ENCODE measurements around the gene CCDC88A. TPM values are rescaled to one million over a fixed set of nuclear protein-coding genes. Genes with fewer than 3 reads are reported as not detected.

Gene CCDC88A
- total RNA-seq, 1 experiment from 2014 or later: 27.2 TPM

- ChIA-PET CTCF (no interaction called here), RAD21 (ENCODE audit: low non-redundant PET in 1 of 2, low total read pairs in 2 of 2, uncharacterized antibody in 2 of 2, unreplicated experiment in 2 of 2) (no interaction called here), POLR2A (no interaction called here)
- H3K27ac ChIP-seq (ENCODE audit: low read depth, low read length): peak within 1 kb of the TSS; percentile 65
- H3K9me2 ChIP-seq (ENCODE audit: insufficient read depth): no peaks in the 10 kb centered on the region
- H3K9me3 ChIP-seq (ENCODE audit: control insufficient read depth in 1 of 2, insufficient read depth in 1 of 2, low read depth in 1 of 2, low read length in 2 of 2): no peaks in the 10 kb centered on the region
- H3K9ac ChIP-seq (ENCODE audit: low read length): peak within 1 kb of the TSS; percentile 90
- peaks cover 0 to 11% of the 10 kb centered on the region in 2 experiments; a peak in 1 of 4 replicates for H3K4me1 ChIP-seq (ENCODE audit: control insufficient read depth in 1 of 2, insufficient read depth in 2 of 2, low read length in 2 of 2)
- intact Hi-C loops (cut with micrococcal nuclease): loop anchor here (2.0 kb wide), 1 partner anchor 348 kb away; the partner anchor contains the start of gene PPP4R3B
- peak within 1 kb of the TSS; percentile 58 for H2AFZ ChIP-seq (ENCODE audit: low read depth, low read length, poor library complexity, severe bottlenecking)
- H3K27me3 ChIP-seq (ENCODE audit: insufficient read depth, low read length): no peaks in the 10 kb centered on the region
- DNase-seq (ENCODE audit: low read depth, low spot score) (peak; percentile 90), ATAC-seq (peak; percentile 98)
- peak within 1 kb of the TSS; percentile 77 for H3K4me2 ChIP-seq (ENCODE audit: low read length)
- peak within 1 kb of the TSS; percentile 92 to 97 for H3K4me3 ChIP-seq (replicated peaks in 1 of 2; ENCODE audit: low read depth in 1 of 2, low read length in 2 of 2)
- peaks cover 4 to 10% of the 10 kb centered on the region in 2 experiments; a peak in 1 of 4 replicates for H3K36me3 ChIP-seq (ENCODE audit: control insufficient read depth in 1 of 2, insufficient read depth in 2 of 2, low read length in 2 of 2)
- peaks cover 17% of the 10 kb centered on the region for H3K79me2 ChIP-seq (ENCODE audit: insufficient read depth, low read length)
- BruUV-seq (replicated peaks): no TSS peak
- no peaks in the 10 kb centered on the region for H4K20me1 ChIP-seq (ENCODE audit: insufficient read depth)
- TF ChIP-seq ZBTB33 (IDR thresholded peaks at IDR 0.05; ENCODE audit: extremely low read depth, insufficient replicate concordance, low read length) (peak; percentile 80), FOSL1 (IDR thresholded peaks at IDR 0.05; ENCODE audit: low read depth) (no peak; the same call in 1 of the 2 replicates), TCF7L2 (IDR thresholded peaks at IDR 0.05; ENCODE audit: borderline replicate concordance, extremely low read depth, insufficient read depth, insufficient read length) (peak; percentile 41), CTCF (IDR thresholded peaks at IDR 0.05 in 2 of 3, conservative IDR thresholded peaks at IDR 0.05 in 1 of 3; ENCODE audit: borderline replicate concordance in 1 of 3, insufficient read depth in 1 of 3, low read depth in 2 of 3, low read length in 2 of 3) (peak in 1 of 3 experiments; percentile 11; a peak in 1 of 6 replicates), YY1 (IDR thresholded peaks at IDR 0.05; ENCODE audit: extremely low read depth, insufficient replicate concordance, low read depth, low read length) (peak; percentile 89), POLR2A (IDR thresholded peaks at IDR 0.05; ENCODE audit: borderline replicate concordance, extremely low read depth, insufficient read depth, insufficient read length) (peak; percentile 92), SP1 (IDR thresholded peaks at IDR 0.05; ENCODE audit: low read depth) (peak; percentile 72), CEBPB (IDR thresholded peaks at IDR 0.05; ENCODE audit: low read depth) (no peak), RAD21 (IDR thresholded peaks at IDR 0.05; ENCODE audit: low read depth) (peak; percentile 36; the same call in 1 of the 2 replicates), POLR2AphosphoS5 (IDR thresholded peaks at IDR 0.05; ENCODE audit: low read depth, low read length) (peak; percentile 98), EZH2phosphoT487 (IDR thresholded peaks at IDR 0.05; ENCODE audit: borderline replicate concordance) (no peak), SRF (IDR thresholded peaks at IDR 0.05; ENCODE audit: low read depth) (peak; percentile 94), SIN3A (IDR thresholded peaks at IDR 0.05; ENCODE audit: low read depth) (peak; percentile 96), CBX3 (IDR thresholded peaks at IDR 0.05; ENCODE audit: low read depth) (peak; percentile 99), ZNF274 (IDR thresholded peaks at IDR 0.05; ENCODE audit: low read depth, low read length) (no peak), ATF3 (IDR thresholded peaks at IDR 0.05) (no peak), ELF1 (IDR thresholded peaks at IDR 0.05; ENCODE audit: borderline replicate concordance, low read depth) (peak; percentile 96), EZH2 (IDR thresholded peaks at IDR 0.05) (no peak), ZFX (IDR thresholded peaks at IDR 0.05) (peak; percentile 44; the same call in 1 of the 2 replicates), JUND (IDR thresholded peaks at IDR 0.05) (peak; percentile 49), EGR1 (IDR thresholded peaks at IDR 0.05; ENCODE audit: low read depth) (peak; percentile 77), MAX (IDR thresholded peaks at IDR 0.05) (peak; percentile 96)
Measured at GRCh38 chr2:55268907-55269644, 150.6 kb downstream of the CCDC88A start, which contains the start of gene MTIF2. Gene MTIF2 (minus strand): TSS chr2:55269231. CDS start chr2:55263858, 5,373 bp downstream.

All from HCT116 (cell line).